NCI-H128 (cell line): Measurements from ENCODE around the gene GPHA2.
"Not testable (repeated sequence)": the region's sequence is repeated elsewhere in the genome, so short reads cannot be mapped to it uniquely, and the experiment has no call there.

ENCODE experiments used
- DNase-seq: peaks from one replicate; lab custom pipeline; 2025; ENCODE audit not compliant: unreplicated experiment; lab: John Stamatoyannopoulos, UW

GPHA2 gene

DNA sequence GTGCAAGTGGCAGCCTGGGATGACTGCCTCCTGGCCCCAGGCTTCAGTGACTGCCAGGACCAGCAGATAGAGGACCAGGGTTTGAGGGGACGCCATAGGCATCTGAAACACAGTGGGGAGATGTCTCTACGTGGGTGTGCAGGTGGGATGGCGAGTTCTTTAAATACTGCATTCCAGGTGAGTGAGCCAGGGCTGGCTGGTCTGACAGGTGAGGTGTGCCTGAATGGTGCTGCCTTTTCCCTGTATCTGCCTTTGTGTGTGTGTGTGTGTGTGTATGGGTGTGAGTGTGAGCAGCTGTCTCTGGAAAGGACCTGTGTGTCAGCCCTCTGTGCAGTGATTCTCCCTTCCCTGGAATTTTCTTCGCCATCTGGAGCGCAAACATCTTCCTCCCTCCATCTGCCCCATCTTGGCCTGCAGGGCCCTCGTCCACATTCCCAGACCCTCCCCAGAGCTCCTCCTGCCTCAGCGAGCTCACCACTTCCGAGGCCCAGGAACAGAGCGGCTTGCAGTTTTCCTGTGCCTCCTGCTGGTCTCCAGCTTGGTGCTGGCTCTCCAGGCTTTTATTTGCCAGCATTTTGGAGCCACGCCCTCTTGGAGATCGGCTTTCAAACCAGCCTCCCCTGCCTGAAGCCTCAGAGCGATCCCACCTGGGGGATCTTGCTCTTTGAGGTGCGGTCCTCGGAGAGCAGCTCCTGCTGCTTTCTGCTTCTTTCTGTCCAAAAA, at the start of gene GPHA2:
TSS of gene GPHA2 (minus strand) at position 535 of the 723 bp plus-strand sequence. CDS start at position 102, 433 bp downstream.
- DNase-seq, result peak; percentile 55

GRCh38 chr11:64983339-64983738, 47.6 kb upstream of the GPHA2 start:
- DNase-seq, result not testable (repeated sequence)

GRCh38 chr11:64976651-64977050, 41.0 kb upstream of the GPHA2 start:
- no peak for DNase-seq

- no peak for DNase-seq
Observed at GRCh38 chr11:64974124-64974523, 38.4 kb upstream of the GPHA2 start.

DNA sequence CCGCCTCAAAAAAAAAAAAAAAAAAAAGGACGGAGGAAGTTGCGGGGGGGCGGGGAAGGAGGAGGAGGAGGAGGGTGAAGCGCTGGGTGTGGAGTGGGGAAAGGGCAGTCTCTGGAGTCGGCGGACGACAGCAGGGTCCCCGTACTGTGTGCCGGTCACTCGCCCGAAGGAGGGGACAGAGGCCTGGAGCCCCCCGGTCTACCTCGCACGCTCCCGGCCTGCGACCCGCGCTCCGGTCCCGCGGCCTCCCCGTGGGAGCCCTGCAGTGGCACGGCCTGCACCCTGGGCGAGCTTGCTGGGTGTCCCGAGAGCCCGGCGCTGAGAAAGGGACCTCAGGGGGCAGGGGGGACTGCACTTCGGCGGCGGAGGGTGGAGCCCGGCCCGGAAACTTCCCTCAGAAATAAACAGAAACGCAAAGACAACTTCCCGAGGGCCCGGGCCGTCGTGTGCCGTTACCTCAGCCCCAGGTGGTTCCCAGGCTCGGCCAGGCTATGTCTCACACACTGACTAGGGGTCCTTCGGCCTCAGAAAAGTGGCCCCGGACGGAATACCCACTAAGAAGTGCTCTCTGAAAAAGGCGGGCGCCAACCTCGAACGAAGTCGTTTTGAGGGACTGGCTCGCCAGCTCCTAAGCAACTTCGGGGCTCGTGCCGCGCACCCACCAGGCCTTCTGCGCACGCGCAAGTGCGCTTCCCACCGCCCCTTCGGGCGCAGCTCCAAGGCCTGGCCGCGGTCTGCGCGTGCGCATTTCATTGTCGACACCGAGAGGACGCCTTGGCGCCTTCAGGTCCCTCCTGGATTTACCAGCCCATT, 35.9 kb upstream of the GPHA2 start, which contains the start of gene MAJIN:
TSS of gene MAJIN (minus strand) at position 688 of the 813 bp plus-strand sequence. CDS start 12,703 bp downstream, outside the sequence.
- no peak for DNase-seq

DNA sequence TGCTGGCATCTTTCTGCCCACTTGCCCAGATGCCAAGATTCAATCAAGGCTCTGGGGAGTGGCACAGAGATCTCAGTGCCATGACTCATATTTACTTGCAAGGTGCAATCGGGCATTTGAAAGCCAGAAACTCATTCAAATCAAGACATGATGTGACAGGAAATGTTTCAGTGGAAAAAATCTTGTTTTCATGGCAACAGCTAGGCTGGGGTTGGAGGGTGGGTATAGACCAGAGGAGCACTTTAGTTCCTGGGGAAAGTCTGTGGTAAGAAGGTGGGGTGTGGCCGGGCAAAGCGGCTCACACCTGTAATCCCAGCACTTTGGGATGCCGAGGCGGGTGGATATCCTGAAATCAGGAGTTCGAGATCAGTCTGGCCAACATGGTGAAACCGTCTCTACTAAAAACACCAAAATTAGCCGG, 35.0 kb upstream of the GPHA2 start:
- no peak for DNase-seq

GRCh38 chr11:64969209-64969608, 33.5 kb upstream of the GPHA2 start:
- DNase-seq, result no peak

DNA sequence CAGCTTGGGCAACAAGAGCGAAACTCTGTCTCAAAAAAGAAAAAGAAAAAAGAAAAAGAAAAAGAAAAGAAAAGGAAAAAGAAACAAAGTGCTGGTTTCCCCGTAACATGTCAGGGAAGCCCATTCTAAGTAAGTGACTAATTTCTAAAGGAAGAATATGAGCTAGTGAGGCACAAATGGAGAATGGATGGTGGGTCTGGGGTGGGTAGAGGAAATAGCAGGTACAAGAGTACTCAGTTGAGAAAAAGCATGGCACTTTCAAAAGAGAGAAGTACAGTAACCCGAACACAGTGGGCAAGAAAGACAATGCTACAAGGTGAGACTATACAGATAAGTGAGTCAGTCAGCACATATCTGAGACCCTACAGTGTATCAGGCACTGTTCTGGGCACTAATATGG, 31.7 kb upstream of the GPHA2 start:
- no peak for DNase-seq

- no peak for DNase-seq
Observed at GRCh38 chr11:64963072-64963631, 27.5 kb upstream of the GPHA2 start.

DNA sequence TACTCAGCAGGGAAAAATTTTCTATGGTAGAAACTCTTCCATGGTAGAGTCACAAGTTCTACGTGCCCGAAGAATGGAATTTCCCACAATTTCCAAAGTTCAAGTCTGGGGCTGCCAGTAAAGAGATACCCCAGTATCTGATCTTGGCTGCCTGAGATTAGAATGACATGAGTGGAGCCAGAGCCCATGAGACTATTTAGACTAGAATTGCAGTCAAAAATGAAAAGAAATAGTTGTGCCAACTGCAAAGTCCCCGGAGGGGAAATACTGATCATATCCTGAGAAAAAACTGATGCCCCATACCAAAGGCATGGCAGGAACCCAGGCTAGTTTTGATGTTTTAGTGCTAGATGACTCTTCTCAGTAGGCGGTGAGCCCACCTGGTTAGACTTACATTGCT, 25.0 kb upstream of the GPHA2 start:
- DNase-seq, result no peak

DNA sequence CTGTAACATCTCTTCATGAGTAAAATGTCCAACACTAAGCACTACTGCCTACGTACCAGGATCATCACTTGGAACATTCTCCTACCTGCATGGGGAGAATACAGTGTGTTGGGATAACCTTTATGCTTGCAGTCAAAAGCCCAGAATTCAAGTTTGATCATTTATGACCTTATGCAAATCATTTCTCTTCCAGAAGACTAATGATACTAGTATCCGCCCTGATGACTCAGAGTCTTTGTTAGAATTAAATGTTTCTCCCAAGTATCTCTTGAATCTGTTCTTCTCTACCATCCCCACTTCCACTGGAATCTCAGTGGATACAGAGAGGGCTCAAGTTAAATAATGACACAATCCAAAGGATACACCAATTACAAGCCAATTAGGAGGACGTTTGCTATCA, 23.8 kb upstream of the GPHA2 start:
- no peak for DNase-seq

- no peak for DNase-seq
Observed at GRCh38 chr11:64954201-64954600, 18.5 kb upstream of the GPHA2 start.

GRCh38 chr11:64951529-64951928, 15.8 kb upstream of the GPHA2 start:
- DNase-seq, result no peak

- DNase-seq, result no peak
Observed at GRCh38 chr11:64947208-64947814, 11.6 kb upstream of the GPHA2 start.

- no peak for DNase-seq
Observed at GRCh38 chr11:64936539-64936938, 846 bp upstream of the GPHA2 start.

- DNase-seq, result no peak
Observed at GRCh38 chr11:64934682-64935358, 873 bp downstream of the GPHA2 start.

DNA sequence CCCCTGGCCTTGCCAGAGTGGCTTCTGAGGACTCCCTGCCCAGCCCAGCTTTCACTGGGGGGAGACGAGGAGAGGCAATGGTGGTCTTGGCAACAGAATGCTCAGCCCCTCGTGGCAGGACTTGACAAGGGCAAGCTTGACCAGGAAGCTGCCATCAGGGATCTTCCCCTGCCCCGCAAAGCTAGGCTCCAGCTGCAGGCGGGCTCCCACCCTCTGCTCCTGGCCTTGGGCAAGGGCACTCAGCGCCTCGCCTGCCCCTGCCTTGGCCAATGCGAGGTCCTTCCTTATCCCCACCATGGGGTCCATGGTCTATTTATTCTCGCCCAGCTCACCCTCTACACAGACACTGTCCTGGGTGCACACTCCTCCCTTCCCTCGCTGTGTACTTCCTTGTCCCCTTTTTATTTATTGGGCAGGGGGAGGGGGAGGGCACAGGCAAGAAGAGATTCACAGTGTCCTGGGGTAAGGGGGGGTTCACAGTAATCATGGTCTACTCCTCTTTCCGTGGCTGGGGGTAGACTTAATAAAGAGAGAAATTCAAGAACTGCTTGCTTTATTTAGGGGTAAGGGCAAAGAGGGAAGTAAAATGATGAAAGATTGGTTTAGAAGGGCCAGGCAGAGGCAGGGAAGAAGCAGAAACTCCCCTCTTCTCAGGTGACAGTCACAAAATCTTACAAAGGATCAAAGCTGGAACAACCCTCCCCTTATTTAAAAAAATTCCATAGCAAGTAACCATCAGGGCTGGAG, 1.6 kb downstream of the GPHA2 start:
- DNase-seq, result no peak

DNA sequence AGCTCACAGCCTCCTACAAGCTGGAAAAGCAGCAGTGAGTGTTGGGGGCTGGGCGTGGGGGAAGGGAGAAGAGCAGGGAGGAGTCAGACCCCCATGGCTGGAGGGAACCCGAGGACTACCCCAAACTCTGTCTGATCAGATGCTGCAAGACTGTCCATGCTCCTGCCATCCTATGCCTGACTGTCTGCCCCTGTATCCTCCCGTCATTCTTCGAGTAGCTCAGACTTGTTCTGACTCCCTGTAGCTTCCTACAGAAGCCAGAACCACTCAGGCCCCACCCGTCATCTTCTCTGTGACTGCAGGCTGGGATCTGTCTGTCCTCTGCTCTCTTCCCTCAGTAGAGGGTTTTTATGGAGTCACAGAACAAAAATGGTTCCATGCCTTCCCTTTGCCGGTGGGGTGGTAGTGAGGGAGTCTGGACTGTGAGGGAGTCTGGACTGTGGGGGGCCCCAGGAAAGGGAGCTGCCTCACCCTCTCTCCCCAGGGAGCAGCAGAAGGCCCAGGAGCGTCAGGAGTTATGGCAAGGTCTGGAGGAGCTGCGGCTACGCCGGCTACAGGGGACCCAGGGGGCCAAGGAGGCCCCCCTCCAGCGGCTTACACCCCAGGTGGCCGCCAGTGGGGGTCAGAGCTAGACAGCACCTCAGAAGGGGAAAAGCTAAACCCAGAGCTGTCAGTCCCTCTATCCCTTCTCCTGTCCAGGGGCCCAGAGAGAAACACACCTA, 2.3 kb downstream of the GPHA2 start:
- no peak for DNase-seq

- no peak for DNase-seq
Observed at GRCh38 chr11:64932324-64932723, 3.4 kb downstream of the GPHA2 start.

DNA sequence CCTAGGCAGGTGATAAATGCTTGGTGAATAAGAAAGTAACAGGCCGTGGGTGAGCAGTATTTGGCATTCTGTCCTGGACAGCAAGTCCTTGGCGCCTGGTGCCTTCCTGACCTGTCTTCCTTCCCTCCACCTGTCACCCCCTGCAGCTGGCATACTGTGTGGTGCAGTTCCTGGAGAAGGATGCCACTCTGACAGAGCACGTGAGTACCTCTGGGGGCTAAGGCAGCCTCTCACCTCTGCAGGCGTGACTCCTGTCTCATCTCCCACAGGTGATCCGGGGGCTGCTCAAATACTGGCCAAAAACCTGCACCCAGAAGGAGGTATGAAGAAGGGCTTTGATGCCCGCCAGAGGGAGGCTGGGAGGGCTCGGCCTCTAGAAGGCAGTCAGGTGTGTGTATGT, 4.4 kb downstream of the GPHA2 start:
- DNase-seq, result no peak
